Mesodermal cell (in vitro differentiated cells): Measurements from ENCODE around the gene NAGPA.

ENCODE experiments used
- H3K27ac ChIP-seq: 2 replicates; pipeline ENCODE4 v1.7.0; 2013; ENCODE audit warnings: mild to moderate bottlenecking, low read depth, low read length, moderate library complexity; ENCODE audit not compliant: severe bottlenecking
- H3K36me3 ChIP-seq: 2 replicates; pipeline ENCODE4 v1.7.1; 2013; ENCODE audit warnings: mild to moderate bottlenecking, low read length, moderate library complexity; ENCODE audit not compliant: control insufficient read depth, insufficient read depth
- H3K4me1 ChIP-seq: one replicate; pipeline ENCODE4 v1.7.1; 2013; ENCODE audit warnings: mild to moderate bottlenecking, low read length; ENCODE audit not compliant: insufficient read depth, control insufficient read depth, poor library complexity, severe bottlenecking
- H3K4me3 ChIP-seq: 2 replicates; pipeline ENCODE4 v1.7.0; 2013; ENCODE audit warnings: low read length, control low read depth, mild to moderate bottlenecking; ENCODE audit not compliant: insufficient read depth, poor library complexity, severe bottlenecking; ENCODE audit errors: extremely low read depth
- H3K9me3 ChIP-seq: 2 replicates; pipeline ENCODE4 v1.7.1; 2013; ENCODE audit warnings: mild to moderate bottlenecking, low read length, moderate library complexity; ENCODE audit not compliant: control insufficient read depth
- WGBS, 2 experiments: methylation state at CpG; one replicate each; pipeline ENCODE4 v1.1.5; 2013; ENCODE audit warnings: missing lambda C conversion rate in 2 of 2; ENCODE audit not compliant: insufficient coverage in 2 of 2; 5-methylcytosine and 5-hydroxymethylcytosine counted together

Gene NAGPA

GRCh38 chr16:5003211-5003610 is 30.5 kb downstream of the NAGPA start:
- Histone ChIP-seq H3K4me3 (no peak overlapping the region), H3K4me1 (no peaks in the 10 kb centered on the region), H3K36me3 (no peaks in the 10 kb centered on the region), H3K27ac (no peak overlapping the region), H3K9me3 (no peaks in the 10 kb centered on the region)
- 100% methylated on average over 4 to 5 of the region's 12 CpGs for WGBS, 2 experiments

- 87 to 94% methylated on average over 3 of the region's 3 CpGs for WGBS, 2 experiments
- Histone ChIP-seq H3K9me3 (no peaks in the 10 kb centered on the region), H3K4me3 (no peak overlapping the region), H3K4me1 (no peaks in the 10 kb centered on the region), H3K36me3 (no peaks in the 10 kb centered on the region), H3K27ac (no peak overlapping the region)
These were observed 31.0 kb downstream of the NAGPA start for GRCh38 chr16:5002699-5003143.

GRCh38 chr16:5001986-5002385 is 31.7 kb downstream of the NAGPA start:
- Histone ChIP-seq H3K9me3 (no peaks in the 10 kb centered on the region), H3K27ac (no peak overlapping the region), H3K4me3 (no peak overlapping the region), H3K36me3 (no peaks in the 10 kb centered on the region), H3K4me1 (no peaks in the 10 kb centered on the region)
- WGBS, 2 experiments: 78 to 85% methylated on average over 3 of the region's 6 CpGs

- H3K36me3 ChIP-seq: no peaks in the 10 kb centered on the region
- WGBS, 2 experiments: 86 to 87% methylated on average over 7 of the region's 7 CpGs
- no peaks in the 10 kb centered on the region for H3K4me1 ChIP-seq
- H3K27ac ChIP-seq: no peak overlapping the region
- H3K4me3 ChIP-seq: no peak overlapping the region
- H3K9me3 ChIP-seq: no peaks in the 10 kb centered on the region
These were observed 32.2 kb downstream of the NAGPA start for GRCh38 chr16:5001571-5001970.

- no peak overlapping the region for H3K4me3 ChIP-seq
- no peaks in the 10 kb centered on the region for H3K9me3 ChIP-seq
- H3K4me1 ChIP-seq: no peaks in the 10 kb centered on the region
- no peaks in the 10 kb centered on the region for H3K36me3 ChIP-seq
- 90 to 96% methylated on average over 16 to 18 of the region's 19 CpGs for WGBS, 2 experiments
- no peak overlapping the region for H3K27ac ChIP-seq
These were observed 33.1 kb downstream of the NAGPA start for GRCh38 chr16:5000573-5001001.

GRCh38 chr16:4994719-4995434 is 38.9 kb downstream of the NAGPA start:
- H3K4me3 ChIP-seq: no peak overlapping the region
- no peaks in the 10 kb centered on the region for H3K4me1 ChIP-seq
- no peaks in the 10 kb centered on the region for H3K9me3 ChIP-seq
- no peaks in the 10 kb centered on the region for H3K36me3 ChIP-seq
- H3K27ac ChIP-seq: no peak overlapping the region
- WGBS, 2 experiments: 75 to 77% methylated on average over 12 to 14 of the region's 18 CpGs

- WGBS, 2 experiments: 85 to 91% methylated on average over 12 to 13 of the region's 14 CpGs
- H3K4me1 ChIP-seq: peaks cover 3% of the 10 kb centered on the region
- no peaks in the 10 kb centered on the region for H3K9me3 ChIP-seq
- no peaks in the 10 kb centered on the region for H3K36me3 ChIP-seq
- H3K4me3 ChIP-seq: no peak overlapping the region
- H3K27ac ChIP-seq: no peak overlapping the region
These were observed 42.0 kb downstream of the NAGPA start for GRCh38 chr16:4991754-4992153.

- WGBS, 2 experiments: 76 to 82% methylated on average over 3 of the region's 8 CpGs
- Histone ChIP-seq H3K36me3 (no peaks in the 10 kb centered on the region), H3K9me3 (no peaks in the 10 kb centered on the region), H3K27ac (no peak overlapping the region), H3K4me3 (no peak overlapping the region), H3K4me1 (peaks cover 3% of the 10 kb centered on the region)
These were observed 43.3 kb downstream of the NAGPA start for GRCh38 chr16:4990415-4990814.

- H3K4me3 ChIP-seq: no peak overlapping the region
- H3K27ac ChIP-seq: no peak overlapping the region
- 83 to 100% methylated on average over 4 to 7 of the region's 9 CpGs for WGBS, 2 experiments
- H3K4me1 ChIP-seq: peaks cover 3% of the 10 kb centered on the region
- H3K36me3 ChIP-seq: no peaks in the 10 kb centered on the region
- H3K9me3 ChIP-seq: no peaks in the 10 kb centered on the region
These were observed 44.2 kb downstream of the NAGPA start for GRCh38 chr16:4989391-4990006.

- H3K36me3 ChIP-seq: no peaks in the 10 kb centered on the region
- 89 to 93% methylated on average over 2 to 3 of the region's 5 CpGs for WGBS, 2 experiments
- peaks cover 3% of the 10 kb centered on the region for H3K4me1 ChIP-seq
- no peak overlapping the region for H3K27ac ChIP-seq
- no peaks in the 10 kb centered on the region for H3K9me3 ChIP-seq
- no peak overlapping the region for H3K4me3 ChIP-seq
These were observed 45.1 kb downstream of the NAGPA start for GRCh38 chr16:4988647-4989046.
